K562 (cell line): ENCODE measurements around the gene USP8. TPM values are rescaled to one million over a fixed set of nuclear protein-coding genes. Genes with fewer than 3 reads are reported as not detected.
A peak's percentile ranks its signal among the peaks of the same experiment; 100 is the strongest.

ENCODE experiments used
- ATAC-seq: fragments of 200-7000 bp; cut with Tn5 transposase; 3 replicates; pipeline ENCODE4 v1.9.1; 2020; ENCODE audit warnings: moderate library complexity
- BruUV-seq: library from RNA; stranded (reverse); fragments of 400-500 nt; replicated peaks from 2 replicates; lab custom pipeline; 2021; lab: Mats Ljungman, UMichigan
- CTCF ChIA-PET: fragments of 300-600 bp; formaldehyde crosslinking; extraction: SDS; loops from one replicate; lab custom pipeline; 2021; ENCODE audit warnings: low intra/inter-chr PET ratio; lab: Yijun Ruan, JAX
- POLR2A ChIA-PET: fragments of 300-600, 350-650 bp; sonication (Branson Sonifier 250); formaldehyde crosslinking; extraction: SDS; loops from one replicate; lab custom pipeline; 2021; ENCODE audit warnings: antibody characterized with exemption, inconsistent platforms; lab: Yijun Ruan, JAX
- DNase-seq, 4 experiments: peaks; one replicate each; pipeline versions ENCODE4 v3.0.0 to v3.0.0-alpha.2; 2011 to 2018; ENCODE audit warnings: low spot score in 3 of 4, mixed read lengths in 3 of 4; ENCODE audit errors: extremely low read depth in 1 of 4
- FAIRE-seq: peaks from 2 replicates; lab custom pipeline; 2011; peaks lifted over from hg19 to GRCh38; lab: Jason Lieb, UNC
- H2AFZ ChIP-seq: 2 replicates; pipeline ENCODE4 v1.6.0; 2011; ENCODE audit warnings: low read depth, low read length, control low read depth, inconsistent platforms
- H3K27ac ChIP-seq: fragments of 200-600 bp; 3 replicates; pipeline ENCODE4 v1.8.0; 2011; ENCODE audit warnings: low read depth, mild to moderate bottlenecking, control low read depth, inconsistent platforms, low read length, moderate library complexity, mixed read lengths; ENCODE audit errors: extremely low read depth
- H3K27me3 ChIP-seq, 2 experiments: fragments of 300-600 bp in 1 of 2; 2 replicates in 1 of 2; 3 replicates in 1 of 2; pipeline versions ENCODE4 v1.6.0 to v1.8.0; 2011; ENCODE audit warnings: inconsistent platforms in 2 of 2, low read length in 2 of 2, mild to moderate bottlenecking in 1 of 2, mixed read lengths in 1 of 2, moderate library complexity in 1 of 2; ENCODE audit not compliant: control insufficient read depth in 2 of 2, insufficient read depth in 2 of 2
- H3K36me3 ChIP-seq: fragments of 300-600 bp; 3 replicates; pipeline ENCODE4 v1.8.0; 2011; ENCODE audit warnings: mild to moderate bottlenecking, low read length, inconsistent platforms; ENCODE audit not compliant: control insufficient read depth, insufficient read depth
- H3K4me1 ChIP-seq, 2 experiments: fragments of 200-600 bp in 1 of 2; replicated peaks in 1 of 2; 2 replicates in 1 of 2; 3 replicates in 1 of 2; pipeline versions ENCODE4 v1.5.1 to v1.8.0; 2011; ENCODE audit warnings: inconsistent platforms in 2 of 2, low read length in 2 of 2, mild to moderate bottlenecking in 1 of 2, mixed read lengths in 1 of 2, moderate library complexity in 1 of 2; ENCODE audit not compliant: control insufficient read depth in 2 of 2, insufficient read depth in 2 of 2
- H3K4me2 ChIP-seq: 2 replicates; pipeline ENCODE4 v1.6.1; 2011; ENCODE audit warnings: low read length, control low read depth, inconsistent platforms, mixed read lengths; ENCODE audit not compliant: insufficient read depth
- H3K4me3 ChIP-seq: fragments of 200-600 bp; sonication (generic), shearing (Covaris generic); 2 replicates; pipeline ENCODE4 v1.5.1; 2016; ENCODE audit warnings: control low read depth, inconsistent platforms
- H3K79me2 ChIP-seq: fragments of 200-600 bp; 3 replicates; pipeline ENCODE4 v1.8.0; 2011; ENCODE audit warnings: low read length, inconsistent platforms; ENCODE audit not compliant: control insufficient read depth, insufficient read depth
- H3K9ac ChIP-seq, 2 experiments: 2 replicates each; pipeline versions ENCODE4 v1.6.0 to v1.6.1; 2011; ENCODE audit warnings: low read depth in 2 of 2, low read length in 2 of 2, control low read depth in 1 of 2, inconsistent platforms in 1 of 2, mild to moderate bottlenecking in 1 of 2, mixed read lengths in 1 of 2; ENCODE audit not compliant: insufficient read depth in 1 of 2
- H3K9me1 ChIP-seq: one replicate; pipeline ENCODE4 v1.6.0; 2011; ENCODE audit warnings: inconsistent platforms, mild to moderate bottlenecking, low read length, moderate library complexity; ENCODE audit not compliant: control insufficient read depth, insufficient read depth
- H3K9me3 ChIP-seq: replicated peaks from 2 replicates; pipeline ENCODE4 v1.5.1; 2011; ENCODE audit warnings: low read depth, low read length, inconsistent platforms; ENCODE audit not compliant: control insufficient read depth, insufficient read depth
- H4K20me1 ChIP-seq: replicated peaks from 2 replicates; pipeline ENCODE4 v1.6.1; 2011; ENCODE audit warnings: low read length, inconsistent platforms, mixed read lengths; ENCODE audit not compliant: control insufficient read depth, insufficient read depth
- CEBPB ChIP-seq: fragments of 450-650 bp; IDR thresholded peaks from 2 replicates; pipeline ENCODE4 v1.6.1; 2016; ENCODE audit warnings: missing genetic modification characterization, missing compliant biosample characterization
- CEBPG ChIP-seq, 3 experiments: fragments of 200-800 bp in 1 of 3; sonication (Bioruptor generic) in 1 of 3; sonication (generic) in 1 of 3; formaldehyde crosslinking in 1 of 3; IDR thresholded peaks in 2 of 3; conservative IDR thresholded peaks in 1 of 3; 2 replicates each; pipeline versions ENCODE4 v1.6.1 to v1.8.0; 2016 to 2022; ENCODE audit warnings: missing compliant biosample characterization in 2 of 3, missing genetic modification characterization in 2 of 3, mild to moderate bottlenecking in 1 of 3, missing genetic modification reagents in 1 of 3
- KLF13 ChIP-seq: fragments of 450-650 bp; IDR thresholded peaks from 2 replicates; pipeline ENCODE4 v1.6.1; 2016; ENCODE audit warnings: missing genetic modification characterization, low read depth, mild to moderate bottlenecking, missing compliant biosample characterization, moderate library complexity, borderline replicate concordance
- ZNF212 ChIP-seq: fragments of 450-650 bp; formaldehyde crosslinking; IDR thresholded peaks from 2 replicates; pipeline ENCODE4 v1.4.0; 2020; ENCODE audit warnings: mild to moderate bottlenecking
- ZNF512 ChIP-seq: IDR thresholded peaks from 2 replicates; pipeline ENCODE4 v1.6.1; 2016; ENCODE audit warnings: missing genetic modification characterization, missing compliant biosample characterization
- in situ Hi-C: fragments of 300-500 bp; cut with MboI; formaldehyde crosslinking; loops from 4 replicates; pipeline ENCODE4 v1.15.0; 2018; ENCODE audit warnings: inconsistent platforms, mixed read lengths
- intact Hi-C: fragments of 100-400 bp; cut with micrococcal nuclease; formaldehyde crosslinking; loops from 2 replicates; pipeline ENCODE4 v1.14.2; 2022
- polyA plus RNA-seq, 8 experiments: library from polyadenylated mRNA; depleted of rRNA in 4 of 8; stranded (reverse) in 5 of 8; unstranded in 3 of 8; fragments of >200 nt; fragmentation: Nextera tagmentation in 2 of 8; fragmentation: Illumina TruSeq in 1 of 8; extraction: Ambion mirVana in 2 of 8; extraction: Trizol in 1 of 8; gene quantifications; 2 replicates each; pipeline versions ENCODE4 v1.2.1 to v1.2.3, GENCODE V29; 2011 to 2014; ENCODE audit warnings: inconsistent platforms in 1 of 8, missing spikeins in 1 of 8
- total RNA-seq, 7 experiments: library from RNA; depleted of rRNA in 6 of 7; stranded (reverse); fragments of >200 nt in 6 of 7; fragmentation: Illumina TruSeq in 2 of 7; extraction: Trizol in 2 of 7; gene quantifications; 2 replicates each; pipeline versions ENCODE4 v1.2.1 to v1.2.3, GENCODE V29; 2011 to 2021; ENCODE audit warnings: low replicate concordance in 1 of 7

The USP8 gene
- total and polyA plus RNA-seq, 9 of the 15 experiments (the other 6 are each of a cell fraction or from before 2014, with no cell fraction given) = 35.1 to 58.4 (median 46.1) TPM

GRCh38 chr15:50452927-50453326 lies 28.7 kb downstream of the USP8 start:
- no TSS peak for BruUV-seq
- peaks cover 55% of the 10 kb centered on the region for H3K36me3 ChIP-seq
- no peak overlapping the region for H3K27ac ChIP-seq
- DNase-seq = no peak
- POLR2A ChIA-PET = no interaction called here
- H3K4me1 ChIP-seq = no peaks in the 10 kb centered on the region
- no peaks in the 10 kb centered on the region for H3K27me3 ChIP-seq
- CTCF ChIA-PET = no interaction called here
- TF ChIP-seq ZNF212 (CRISPR knock-in tag) (no peak), KLF13 (no peak), CEBPB (tag) (peak; percentile 36; the same call in 1 of the 2 replicates), CEBPG (CRISPR knock-in tag; IDR thresholded peaks at IDR 0.05) (no peak), CEBPG (tag; conservative IDR thresholded peaks at IDR 0.05 in 1 of 2, IDR thresholded peaks at IDR 0.05 in 1 of 2) (peak; percentile 53 to 63), ZNF512 (tag) (no peak)
- no peak overlapping the region for H3K4me3 ChIP-seq
- no peak for FAIRE-seq
- H3K79me2 ChIP-seq = peaks cover 6% of the 10 kb centered on the region; the same call in 1 of the 3 replicates
- H3K4me2 ChIP-seq = no peak overlapping the region
- H3K9me3 ChIP-seq = no peaks in the 10 kb centered on the region
- H3K9me1 ChIP-seq = no peaks in the 10 kb centered on the region
- peak; percentile 37; the same call in 1 of the 3 replicates for ATAC-seq
- H4K20me1 ChIP-seq = no peaks in the 10 kb centered on the region
- in situ Hi-C loops = no loop called here
- no peak overlapping the region for H2AFZ ChIP-seq
- no peak overlapping the region for H3K9ac ChIP-seq
- intact Hi-C loops = no loop called here
